HG03457 (cell line): ENCODE data around the gene C9orf40.

Source experiments
- ATAC-seq: cut with Tn5 transposase; IDR thresholded peaks from one replicate; pipeline ENCODE4 v1.9.1; 2021; ENCODE audit warnings: moderate number of reproducible peaks; ENCODE audit not compliant: unreplicated experiment

The C9orf40 gene, protein sequence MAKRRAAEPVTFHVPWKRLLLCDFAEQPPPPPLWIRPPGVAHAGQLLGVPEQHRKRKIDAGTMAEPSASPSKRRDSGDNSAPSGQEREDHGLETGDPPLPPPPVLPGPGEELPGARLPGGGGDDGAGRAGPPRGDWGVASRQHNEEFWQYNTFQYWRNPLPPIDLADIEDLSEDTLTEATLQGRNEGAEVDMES

GRCh38 chr9:74952201-74953151 is at the start of gene C9orf40:
Gene C9orf40 (minus strand): TSS chr9:74952912. CDS start chr9:74952611, 301 bp downstream.
- peak; percentile 90 for ATAC-seq

GRCh38 chr9:75001719-75002421 is 49.2 kb upstream of the C9orf40 start:
- ATAC-seq = peak; percentile 71

DNA sequence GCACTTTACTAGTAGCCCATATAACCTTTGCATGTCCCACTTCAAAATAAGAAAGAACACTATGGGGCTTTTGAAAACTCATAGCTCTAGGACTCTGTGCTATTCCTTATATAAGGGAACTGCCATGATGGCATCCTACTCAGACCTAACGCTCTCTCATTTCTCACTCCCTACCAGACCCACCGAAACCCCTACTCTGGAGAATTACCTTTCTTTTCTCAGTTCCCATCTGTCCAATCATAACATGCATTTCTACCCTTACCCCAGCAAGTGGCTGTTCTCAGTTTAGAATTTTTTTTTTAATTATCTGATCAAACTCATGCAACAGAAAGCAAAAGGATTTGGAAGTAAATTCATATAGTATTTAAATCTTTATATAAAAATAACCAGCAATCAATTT is 48.1 kb upstream of the C9orf40 start:
- peak; percentile 71 for ATAC-seq

GRCh38 chr9:74985041-74985440 is 32.3 kb upstream of the C9orf40 start:
- no peak for ATAC-seq

DNA sequence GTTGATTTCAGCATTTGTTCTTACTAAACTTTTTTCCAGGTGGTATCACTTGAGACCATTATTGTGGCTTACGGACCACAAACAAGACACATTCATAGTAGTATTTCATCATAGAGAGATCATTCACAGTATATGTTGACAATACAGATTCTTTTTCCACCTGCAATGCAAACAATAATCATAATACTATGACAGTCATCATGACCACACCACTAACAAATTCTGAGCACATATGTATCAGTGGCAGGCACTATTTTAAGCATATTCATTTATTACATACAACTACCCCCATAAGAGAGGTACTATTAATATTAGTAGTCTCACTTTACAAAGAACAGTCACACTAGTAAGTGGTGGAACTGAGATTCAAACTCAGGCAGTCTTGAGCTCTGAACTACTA is 31.0 kb upstream of the C9orf40 start:
- no peak for ATAC-seq

DNA sequence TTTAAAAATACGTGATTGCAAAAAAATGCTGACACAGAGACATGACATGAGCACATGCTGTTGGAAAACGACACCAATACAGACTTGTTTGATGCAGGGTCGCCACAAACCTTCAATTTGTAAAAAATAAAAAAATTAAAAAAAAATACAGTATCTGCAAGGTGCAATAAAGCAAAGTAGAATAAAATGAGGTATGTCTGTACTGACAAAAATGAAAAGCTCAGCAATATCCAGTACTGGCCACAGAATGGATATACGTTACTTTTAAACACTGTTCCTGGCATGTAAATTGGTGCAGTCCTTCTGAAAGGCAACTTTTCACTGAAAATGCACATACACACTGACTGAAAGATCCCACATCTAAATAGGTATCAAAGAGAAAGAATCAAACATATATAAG is 27.1 kb upstream of the C9orf40 start:
- no peak for ATAC-seq

DNA sequence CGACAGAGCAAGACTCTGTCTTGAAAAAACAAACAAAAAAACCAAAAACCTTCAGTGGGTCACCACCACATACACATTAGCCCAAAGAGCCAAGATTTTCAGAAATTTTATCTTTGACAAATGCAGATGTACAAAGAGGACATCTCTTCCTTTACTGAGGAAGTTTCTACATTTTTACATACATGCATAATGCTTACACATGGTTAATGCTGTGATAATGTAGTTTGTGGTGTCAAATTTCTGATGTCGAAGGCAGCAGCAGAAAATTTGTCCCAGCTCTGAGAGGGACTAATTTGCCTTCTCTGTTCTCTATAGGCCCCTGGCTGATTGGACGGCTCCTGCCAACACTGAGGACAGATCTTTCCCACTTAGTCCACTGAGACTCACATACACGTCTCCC is 24.6 kb upstream of the C9orf40 start:
- no peak for ATAC-seq

- no peak for ATAC-seq
These were observed 22.8 kb upstream of the C9orf40 start for GRCh38 chr9:74975538-74975937.

DNA sequence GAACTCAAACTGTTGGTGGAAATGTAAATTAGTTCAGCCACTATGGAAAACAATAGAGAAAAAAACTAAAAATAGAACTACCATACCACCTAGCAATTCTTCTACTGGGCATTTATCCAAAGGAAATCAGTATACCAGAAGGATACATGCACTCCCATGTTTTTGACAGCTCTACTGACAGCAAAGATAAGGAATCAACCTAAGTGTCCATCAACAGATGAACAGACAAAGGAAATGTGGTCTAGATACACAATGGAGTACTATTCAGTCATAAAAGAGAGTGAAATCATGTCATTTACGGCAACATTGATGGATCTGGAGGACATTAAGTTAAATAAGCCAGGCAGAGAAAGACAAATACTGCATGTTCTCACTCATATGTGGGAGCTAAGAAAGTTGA is 21.8 kb upstream of the C9orf40 start:
- no peak for ATAC-seq

GRCh38 chr9:74973714-74974113 is 21.0 kb upstream of the C9orf40 start:
- no peak for ATAC-seq

DNA sequence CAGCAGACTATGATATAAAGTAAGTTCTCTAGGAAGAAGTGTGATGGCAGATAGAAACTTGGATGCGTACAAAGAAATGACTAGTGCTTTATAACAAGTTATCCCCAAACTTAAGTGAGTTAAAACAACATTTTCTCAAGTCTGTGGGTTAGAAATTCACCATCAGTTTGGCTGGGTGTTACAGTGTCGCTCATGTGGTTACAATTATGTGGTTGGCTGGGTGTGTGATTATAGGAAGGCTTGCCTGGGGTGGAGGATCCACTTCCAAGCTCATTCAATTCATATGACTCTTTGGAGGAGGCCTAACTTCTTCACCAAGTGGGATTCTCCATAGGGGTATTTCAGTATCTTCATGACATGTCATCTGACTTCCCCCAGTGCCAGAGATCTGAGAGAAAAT is 10.3 kb upstream of the C9orf40 start:
- ATAC-seq = no peak

DNA sequence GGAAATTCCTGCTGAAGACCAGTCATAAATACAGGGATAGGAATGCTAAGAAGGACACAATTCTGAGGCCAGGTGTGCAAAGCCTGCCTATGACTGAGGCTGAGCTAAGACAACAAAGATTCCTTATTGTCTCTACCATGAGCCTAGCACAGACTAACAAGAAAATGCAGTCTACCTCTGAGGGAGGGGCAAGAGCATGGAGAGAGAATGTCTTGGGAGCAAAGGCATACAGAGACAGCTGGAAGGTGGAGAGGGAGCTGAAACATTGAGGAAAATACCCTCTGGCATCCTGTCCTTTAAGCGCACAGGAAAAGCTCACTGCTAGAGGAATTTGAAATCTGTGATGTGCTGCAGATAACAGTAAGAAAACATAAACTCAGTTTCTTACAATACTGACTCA is 8.8 kb upstream of the C9orf40 start:
- ATAC-seq = no peak

- no peak for ATAC-seq
These were observed 7.8 kb upstream of the C9orf40 start for GRCh38 chr9:74960561-74960960.

DNA sequence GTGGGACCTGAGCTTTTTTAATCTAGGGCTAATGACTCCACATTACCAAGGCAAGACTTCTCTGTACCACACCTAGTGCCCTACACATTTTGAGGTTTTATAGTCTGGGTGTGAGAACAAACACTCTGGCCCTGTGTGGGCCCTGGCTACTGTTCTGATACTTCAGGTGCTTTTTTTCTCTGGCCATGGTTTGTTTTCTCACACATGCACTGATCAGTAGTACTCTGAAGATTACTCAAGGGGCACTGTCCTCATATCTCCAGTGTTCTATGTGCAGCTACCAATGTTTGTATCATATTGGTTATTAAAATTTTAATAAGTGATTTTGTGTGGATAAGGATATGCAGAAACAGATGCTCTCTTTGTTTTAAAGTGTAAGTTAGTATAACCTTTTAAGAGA is 5.9 kb upstream of the C9orf40 start:
- no peak for ATAC-seq

- no peak for ATAC-seq
These were observed 581 bp upstream of the C9orf40 start for GRCh38 chr9:74953235-74953751.

- ATAC-seq = peak; percentile 16
These were observed 974 bp downstream of the C9orf40 start for GRCh38 chr9:74951725-74952151.

- ATAC-seq = no peak
These were observed 1.5 kb downstream of the C9orf40 start for GRCh38 chr9:74951107-74951720.

DNA sequence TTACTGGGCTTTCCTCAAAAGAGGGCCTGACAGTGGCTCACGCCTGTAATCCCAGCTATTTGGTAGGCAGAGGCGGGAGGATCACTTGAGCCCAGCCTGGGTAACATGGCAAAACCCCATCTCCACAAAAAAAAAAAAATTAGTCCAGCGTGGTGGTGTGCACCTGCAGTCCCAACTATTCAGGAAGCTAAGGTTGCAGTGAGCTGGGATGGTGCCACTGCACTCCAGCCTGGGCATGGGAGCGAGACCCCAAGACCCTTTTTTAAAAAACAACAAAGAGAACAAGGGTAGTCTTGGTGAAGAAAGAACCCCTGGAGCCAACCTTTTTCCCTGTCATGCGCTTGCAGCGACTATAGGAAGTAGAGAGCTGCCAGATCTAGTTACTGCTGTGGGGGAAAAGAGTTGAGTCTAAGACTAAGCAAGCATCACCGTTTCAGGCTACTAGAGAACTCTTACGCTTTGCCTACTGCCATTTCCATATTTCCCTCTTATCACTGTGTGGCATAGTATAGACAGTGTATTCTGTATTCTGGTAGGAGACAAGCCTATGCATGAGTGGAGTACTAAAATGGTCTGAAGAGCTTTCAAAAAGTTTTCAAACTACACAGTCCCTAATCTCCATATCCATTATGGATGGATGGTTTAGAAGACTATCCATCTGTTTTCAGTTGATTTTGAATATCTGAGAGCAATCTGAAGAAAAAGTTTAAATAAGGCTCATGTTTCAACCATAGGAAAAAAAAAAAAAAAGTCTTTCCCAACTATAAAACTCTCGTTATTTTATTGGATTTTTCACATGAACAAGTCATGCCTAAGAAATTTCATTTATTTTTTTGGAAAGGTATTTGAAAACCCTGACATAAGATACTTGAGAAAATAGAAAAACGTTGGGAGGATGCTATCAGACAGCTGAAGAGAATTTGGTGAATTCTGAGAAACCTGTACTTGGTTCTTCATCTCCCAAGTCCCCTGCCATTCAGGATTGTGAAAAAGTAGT is 2.6 kb downstream of the C9orf40 start:
- no peak for ATAC-seq

GRCh38 chr9:74948937-74949336 is 3.8 kb downstream of the C9orf40 start:
- no peak for ATAC-seq

GRCh38 chr9:74946686-74947085 is 6.0 kb downstream of the C9orf40 start:
- ATAC-seq = no peak
